ENCODE measurements around the gene NTRK3.

Gene NTRK3

GRCh38 chr15:87906444-87906843 is 350.1 kb downstream of the NTRK3 start:
- no peak for DNase-seq (ENCODE audit: low read depth in 2 of 3, low spot score in 1 of 3)

GRCh38 chr15:87902772-87903426 is 353.6 kb downstream of the NTRK3 start:
- DNase-seq (ENCODE audit: low read depth in 2 of 3, low spot score in 1 of 3), result no peak

GRCh38 chr15:87901926-87902690 is 354.4 kb downstream of the NTRK3 start:
- no peak for DNase-seq (ENCODE audit: low read depth in 2 of 3, low spot score in 1 of 3)

- no peak for DNase-seq (ENCODE audit: low read depth in 2 of 3, low spot score in 1 of 3)
Measured at GRCh38 chr15:87901008-87901407, 355.5 kb downstream of the NTRK3 start.

- no peak for DNase-seq (ENCODE audit: low read depth in 2 of 3, low spot score in 1 of 3)
Measured at GRCh38 chr15:87896936-87897335, 359.6 kb downstream of the NTRK3 start.

GRCh38 chr15:87887177-87887576 is 369.4 kb downstream of the NTRK3 start:
- DNase-seq (ENCODE audit: low read depth in 2 of 3, low spot score in 1 of 3), result no peak

GRCh38 chr15:87881026-87881425 is 375.5 kb downstream of the NTRK3 start:
- DNase-seq (ENCODE audit: low read depth in 2 of 3, low spot score in 1 of 3), result no peak

- DNase-seq (ENCODE audit: low read depth in 2 of 3, low spot score in 1 of 3), result no peak
Measured at GRCh38 chr15:87877822-87878542, 378.6 kb downstream of the NTRK3 start.

GRCh38 chr15:87877114-87877810 is 379.3 kb downstream of the NTRK3 start:
- no peak for DNase-seq (ENCODE audit: low read depth in 2 of 3, low spot score in 1 of 3)

- DNase-seq (ENCODE audit: low read depth in 2 of 3, low spot score in 1 of 3), result no peak
Measured at GRCh38 chr15:87874896-87875711, 381.4 kb downstream of the NTRK3 start.

GRCh38 chr15:87873516-87873915 is 383.0 kb downstream of the NTRK3 start:
- no peak for DNase-seq (ENCODE audit: low read depth in 2 of 3, low spot score in 1 of 3)

GRCh38 chr15:87871731-87872320 is 384.7 kb downstream of the NTRK3 start:
- DNase-seq (ENCODE audit: low read depth in 2 of 3, low spot score in 1 of 3), result no peak

- DNase-seq (ENCODE audit: low read depth in 2 of 3, low spot score in 1 of 3), result no peak
Measured at GRCh38 chr15:87871258-87871681, 385.3 kb downstream of the NTRK3 start.

GRCh38 chr15:87866961-87867360 is 389.6 kb downstream of the NTRK3 start:
- DNase-seq (ENCODE audit: low read depth in 2 of 3, low spot score in 1 of 3), result no peak

- DNase-seq (ENCODE audit: low read depth in 2 of 3, low spot score in 1 of 3), result no peak
Measured at GRCh38 chr15:87863152-87863551, 393.4 kb downstream of the NTRK3 start.

- no peak for DNase-seq (ENCODE audit: low read depth in 2 of 3, low spot score in 1 of 3)
Measured at GRCh38 chr15:87860743-87861142, 395.8 kb downstream of the NTRK3 start.

- no peak for DNase-seq (ENCODE audit: low read depth in 2 of 3, low spot score in 1 of 3)
Measured at GRCh38 chr15:87858651-87859050, 397.9 kb downstream of the NTRK3 start.

- DNase-seq (ENCODE audit: low read depth in 2 of 3, low spot score in 1 of 3), result no peak
Measured at GRCh38 chr15:87851497-87851896, 405.0 kb downstream of the NTRK3 start.

- DNase-seq (ENCODE audit: low read depth in 2 of 3, low spot score in 1 of 3), result no peak
Measured at GRCh38 chr15:87850916-87851315, 405.6 kb downstream of the NTRK3 start.

GRCh38 chr15:87849181-87849580 is 407.4 kb downstream of the NTRK3 start:
- DNase-seq (ENCODE audit: low read depth in 2 of 3, low spot score in 1 of 3), result no peak

Data from stimulated activated CD4-positive, alpha-beta T cell treated with anti-CD3 and anti-CD28 coated beads, Interleukin-12 subunit alpha, Interleukin-12 subunit beta, amount 100 ng/mL, for 48 hours (primary cell).